ENCODE measurements around the gene ROGDI. TPM values are rescaled to one million over a fixed set of nuclear protein-coding genes. Genes with fewer than 3 reads are reported as not detected.
A peak's percentile ranks its signal among the peaks of the same experiment; 100 is the strongest.

ROGDI gene
- total and polyA plus RNA-seq, 9 of the 15 experiments (the other 6 are each of a cell fraction or from before 2014, with no cell fraction given): 0.97 to 37.3 (median 16.5) TPM

- TF ChIP-seq MGA (IDR thresholded peaks at IDR 0.05) (no peak), ZBTB5 (IDR thresholded peaks at IDR 0.05) (no peak), SMC3 (conservative IDR thresholded peaks at IDR 0.05; ENCODE audit: insufficient read depth, low read depth, low read length) (no peak), EP400 (IDR thresholded peaks at IDR 0.05) (no peak), TAF7 (tag; IDR thresholded peaks at IDR 0.05) (no peak), ILF3 (IDR thresholded peaks at IDR 0.05; ENCODE audit: borderline replicate concordance) (no peak), BRD4 (IDR thresholded peaks at IDR 0.05) (no peak), USF2 (CRISPR knock-in tag; IDR thresholded peaks at IDR 0.05) (no peak), CC2D1A (IDR thresholded peaks at IDR 0.05) (no peak), E2F4 (CRISPR knock-in tag; IDR thresholded peaks at IDR 0.05; ENCODE audit: low read depth) (no peak), TEAD2 (tag; IDR thresholded peaks at IDR 0.05) (no peak), POLR2AphosphoS2 (IDR thresholded peaks at IDR 0.05; ENCODE audit: low read length) (peak; percentile 78; the same call in 1 of the 2 replicates), NCOA6 (IDR thresholded peaks at IDR 0.05) (no peak)
These were observed 340 bp upstream of the ROGDI start (continued) for GRCh38 chr16:4802659-4803287.

Data from K562 (cell line).